ENCODE results near the gene SGPP1.

The SGPP1 gene

DNA sequence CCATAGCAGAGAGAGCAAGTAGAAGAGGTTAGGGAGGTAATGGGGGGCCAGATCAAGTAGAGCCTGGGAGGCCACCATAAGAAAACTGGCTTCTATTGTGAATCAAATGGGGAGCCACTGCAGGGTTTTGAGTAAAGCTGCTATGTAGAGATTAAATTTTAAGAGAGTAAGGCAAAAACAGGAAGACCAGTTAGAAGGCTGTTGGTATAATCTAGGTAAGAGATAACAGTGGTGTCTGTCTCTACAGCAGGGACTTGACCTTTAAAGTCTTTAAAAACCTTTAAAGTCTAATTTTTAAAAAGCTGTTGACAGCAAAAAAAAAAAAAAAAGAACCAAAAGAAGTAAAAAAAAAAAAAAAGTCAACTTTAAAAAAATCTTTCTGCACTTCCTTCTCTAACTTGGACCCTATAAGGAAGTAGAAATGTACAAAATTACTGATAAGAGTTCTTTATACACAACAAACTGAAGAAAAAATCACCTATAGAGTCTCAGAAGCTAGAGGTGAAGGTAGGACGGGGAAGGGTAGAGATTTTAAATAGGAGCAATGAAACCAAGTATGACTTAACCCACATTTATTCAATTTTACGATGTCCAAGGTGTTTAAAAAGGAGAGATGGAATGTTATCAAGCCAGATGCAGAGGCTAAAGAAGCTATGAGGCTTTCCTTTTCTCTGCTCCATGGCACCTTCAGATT lies 26.1 kb downstream of the SGPP1 start:
- TF ChIP-seq, protein P1, sequence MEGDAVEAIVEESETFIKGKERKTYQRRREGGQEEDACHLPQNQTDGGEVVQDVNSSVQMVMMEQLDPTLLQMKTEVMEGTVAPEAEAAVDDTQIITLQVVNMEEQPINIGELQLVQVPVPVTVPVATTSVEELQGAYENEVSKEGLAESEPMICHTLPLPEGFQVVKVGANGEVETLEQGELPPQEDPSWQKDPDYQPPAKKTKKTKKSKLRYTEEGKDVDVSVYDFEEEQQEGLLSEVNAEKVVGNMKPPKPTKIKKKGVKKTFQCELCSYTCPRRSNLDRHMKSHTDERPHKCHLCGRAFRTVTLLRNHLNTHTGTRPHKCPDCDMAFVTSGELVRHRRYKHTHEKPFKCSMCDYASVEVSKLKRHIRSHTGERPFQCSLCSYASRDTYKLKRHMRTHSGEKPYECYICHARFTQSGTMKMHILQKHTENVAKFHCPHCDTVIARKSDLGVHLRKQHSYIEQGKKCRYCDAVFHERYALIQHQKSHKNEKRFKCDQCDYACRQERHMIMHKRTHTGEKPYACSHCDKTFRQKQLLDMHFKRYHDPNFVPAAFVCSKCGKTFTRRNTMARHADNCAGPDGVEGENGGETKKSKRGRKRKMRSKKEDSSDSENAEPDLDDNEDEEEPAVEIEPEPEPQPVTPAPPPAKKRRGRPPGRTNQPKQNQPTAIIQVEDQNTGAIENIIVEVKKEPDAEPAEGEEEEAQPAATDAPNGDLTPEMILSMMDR (IDR thresholded peaks at IDR 0.05; ENCODE audit: low read depth, low read length, missing control alignments): no peak
- no peak overlapping the region for H3K4me3 ChIP-seq (ENCODE audit: low read depth, low read length)
- DNase-seq (ENCODE audit: low read depth): no peak
- in situ Hi-C loops (cut with HindIII; ENCODE audit: low sequenced_read_pairs): no loop called here

DNA sequence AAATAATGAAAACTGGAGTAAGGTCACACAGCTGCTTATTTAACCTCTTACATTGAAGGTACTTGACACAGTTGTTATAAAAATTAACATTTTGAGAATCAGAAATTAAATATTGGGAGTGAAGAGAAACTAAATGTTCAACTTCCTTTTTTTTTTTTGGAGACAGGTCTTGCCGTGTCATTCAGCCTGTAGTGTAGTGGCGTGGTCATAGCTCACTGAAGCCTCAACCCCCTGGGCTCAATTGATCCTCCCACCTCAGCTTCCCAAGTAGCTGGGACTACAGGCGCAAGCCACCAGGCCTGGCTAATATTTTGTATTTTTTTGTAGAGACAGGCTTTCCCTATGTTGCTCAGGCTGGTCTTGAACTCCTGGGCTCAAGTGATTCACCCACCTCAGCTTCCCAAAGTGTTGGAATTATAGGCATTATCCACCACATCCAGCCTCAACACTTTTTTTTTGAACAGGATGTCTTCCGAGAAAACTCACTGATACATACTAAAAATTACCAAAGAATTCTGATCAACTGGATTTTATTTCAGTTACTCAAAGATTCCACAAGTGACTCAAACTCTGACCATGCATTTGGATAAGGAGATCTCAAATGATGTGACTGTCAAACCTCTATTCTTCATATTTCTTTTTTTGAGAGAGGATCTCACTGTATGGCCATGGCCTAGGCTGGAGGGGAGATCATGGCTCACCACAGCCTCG lies 35.4 kb downstream of the SGPP1 start:
- H3K4me3 ChIP-seq (ENCODE audit: low read depth, low read length): no peak overlapping the region
- DNase-seq (ENCODE audit: low read depth): no peak
- TF ChIP-seq, protein P1 (IDR thresholded peaks at IDR 0.05; ENCODE audit: low read depth, low read length, missing control alignments): no peak
- in situ Hi-C loops (cut with HindIII; ENCODE audit: low sequenced_read_pairs): no loop called here

DNA sequence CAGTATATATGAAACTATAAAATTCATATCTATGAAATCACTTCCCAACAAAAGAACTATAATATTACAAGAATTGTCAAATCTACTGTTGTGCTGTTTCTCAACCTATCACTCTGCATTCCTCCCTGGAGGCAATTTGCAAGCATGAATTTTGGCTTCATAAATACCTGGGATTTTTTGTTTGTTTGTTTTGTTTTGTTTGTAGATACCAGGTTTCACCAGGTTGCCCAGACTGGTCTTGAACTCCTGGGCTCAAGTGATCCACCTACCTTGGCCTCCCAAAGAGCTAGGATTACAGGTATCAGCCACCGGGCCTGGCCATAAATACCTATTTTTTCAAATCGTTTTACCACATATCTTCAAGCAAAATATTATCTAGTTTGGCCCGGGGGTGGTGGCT lies 38.7 kb downstream of the SGPP1 start:
- TF ChIP-seq, protein P1 (IDR thresholded peaks at IDR 0.05; ENCODE audit: low read depth, low read length, missing control alignments): no peak
- in situ Hi-C loops (cut with HindIII; ENCODE audit: low sequenced_read_pairs): no loop called here
- H3K4me3 ChIP-seq (ENCODE audit: low read depth, low read length): no peak overlapping the region
- DNase-seq (ENCODE audit: low read depth): no peak

DNA sequence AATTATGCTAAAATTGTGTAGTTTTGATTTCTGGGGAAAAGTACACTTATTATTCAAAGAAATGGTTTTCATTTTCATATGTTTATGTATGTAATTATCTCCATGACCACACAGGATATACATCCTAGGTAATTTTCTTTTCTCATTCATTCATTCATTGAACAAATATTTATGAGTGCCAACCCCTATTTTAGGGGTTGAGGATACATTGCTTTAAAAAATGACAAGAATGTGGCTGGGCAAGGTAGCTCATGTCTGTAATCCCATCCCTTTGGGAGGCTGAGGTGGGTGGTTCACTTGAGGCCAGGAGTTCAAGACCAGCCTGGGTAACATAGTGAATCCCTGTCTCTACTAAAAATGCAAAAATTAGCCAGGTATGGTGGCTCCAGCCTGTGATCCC lies 40.9 kb downstream of the SGPP1 start:
- DNase-seq (ENCODE audit: low read depth): no peak
- TF ChIP-seq, protein P1 (IDR thresholded peaks at IDR 0.05; ENCODE audit: low read depth, low read length, missing control alignments): no peak
- in situ Hi-C loops (cut with HindIII; ENCODE audit: low sequenced_read_pairs): no loop called here
- H3K4me3 ChIP-seq (ENCODE audit: low read depth, low read length): no peak overlapping the region

DNA sequence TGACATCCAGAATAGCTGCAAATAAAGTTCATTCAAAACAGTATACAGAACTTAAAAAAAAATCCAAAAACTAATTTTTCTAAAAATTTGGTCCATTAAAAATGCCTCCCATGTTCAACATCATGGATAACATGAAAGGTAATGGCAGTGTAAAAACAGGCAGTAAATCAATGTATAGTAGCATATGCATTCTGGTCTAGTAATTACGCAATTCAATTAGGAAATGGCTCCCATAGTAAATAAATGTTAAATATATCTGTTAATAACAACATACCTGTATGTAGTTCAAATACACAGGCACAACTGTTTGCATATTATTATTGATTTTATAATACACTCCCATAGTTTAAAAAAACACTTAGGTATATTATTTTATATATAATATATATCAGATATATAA lies 42.5 kb downstream of the SGPP1 start:
- TF ChIP-seq, protein P1 (IDR thresholded peaks at IDR 0.05; ENCODE audit: low read depth, low read length, missing control alignments): no peak
- DNase-seq (ENCODE audit: low read depth): no peak
- no peak overlapping the region for H3K4me3 ChIP-seq (ENCODE audit: low read depth, low read length)
- in situ Hi-C loops (cut with HindIII; ENCODE audit: low sequenced_read_pairs): no loop called here

DNA sequence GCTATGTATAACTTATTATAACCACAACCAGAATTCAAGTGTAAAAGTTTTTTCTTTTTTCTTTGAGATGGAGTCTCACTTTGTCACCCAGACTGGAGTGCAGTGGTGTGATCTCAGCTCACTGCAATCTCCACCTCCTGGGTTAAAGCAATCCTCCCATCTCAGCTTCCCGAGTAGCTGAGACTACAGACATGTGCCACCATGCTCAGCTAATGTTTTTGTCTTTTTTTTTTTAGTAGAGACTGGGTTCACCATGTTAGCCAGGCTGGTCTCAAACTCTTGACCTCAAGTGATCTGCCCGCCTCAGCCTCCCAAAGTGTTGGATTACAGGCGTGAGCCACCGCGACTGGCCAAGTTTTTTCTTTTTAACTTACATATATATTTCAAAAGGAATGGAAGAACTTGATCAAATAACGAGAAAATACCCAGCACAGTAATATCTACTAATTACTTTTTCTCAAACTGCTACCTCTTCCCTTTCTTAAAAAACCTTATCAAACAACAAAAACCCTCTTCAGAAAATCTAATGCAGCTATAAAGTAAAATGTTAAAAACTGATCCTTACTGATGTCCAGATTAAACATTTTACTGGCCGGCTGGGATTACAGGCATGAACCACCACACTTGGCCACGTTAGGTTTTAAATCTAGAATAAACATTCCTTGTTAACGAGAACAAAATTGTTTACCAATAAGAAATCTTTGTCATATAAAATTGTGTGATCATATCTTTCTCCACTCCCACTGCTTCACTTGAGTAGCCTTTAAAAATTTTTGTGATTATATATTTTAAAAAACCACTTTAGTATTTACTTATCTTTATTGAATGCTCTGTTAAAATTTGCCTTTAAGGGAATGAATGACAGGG lies 44.9 kb downstream of the SGPP1 start:
- H3K4me3 ChIP-seq (ENCODE audit: low read depth, low read length): no peak overlapping the region
- in situ Hi-C loops (cut with HindIII; ENCODE audit: low sequenced_read_pairs): no loop called here
- DNase-seq (ENCODE audit: low read depth): no peak
- TF ChIP-seq, protein P1 (IDR thresholded peaks at IDR 0.05; ENCODE audit: low read depth, low read length, missing control alignments): no peak
